ENCODE measurements around the gene COL4A3. TPM values are rescaled to one million over a fixed set of nuclear protein-coding genes. Genes with fewer than 3 reads are reported as not detected.

COL4A3 gene
- total RNA-seq, 2 donors from 2014 or later: 1.6 to 16.5 TPM

DNA sequence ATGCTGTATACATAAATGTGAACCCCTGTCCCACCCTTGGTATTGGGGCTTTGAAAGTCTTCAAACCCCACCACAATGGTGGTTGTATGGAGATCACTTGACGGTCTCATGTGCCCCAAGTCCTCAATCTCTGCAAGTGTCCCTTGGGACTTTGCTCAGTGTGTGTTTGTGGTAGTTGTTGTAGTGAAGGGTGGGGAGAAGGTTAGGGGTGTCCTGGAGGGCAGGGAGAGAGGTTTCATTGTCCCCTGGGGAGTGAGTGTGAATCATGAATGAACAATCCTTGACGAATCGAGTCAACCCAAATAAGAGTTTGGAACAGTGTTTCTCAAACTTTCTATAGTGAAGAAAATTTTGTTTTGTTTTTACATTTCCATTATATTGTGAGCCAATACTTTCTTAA lies 28.1 kb downstream of the COL4A3 start:
- 92% methylated on average over 3 of the region's 3 CpGs for WGBS, 2 donors
- no peak for ATAC-seq

DNA sequence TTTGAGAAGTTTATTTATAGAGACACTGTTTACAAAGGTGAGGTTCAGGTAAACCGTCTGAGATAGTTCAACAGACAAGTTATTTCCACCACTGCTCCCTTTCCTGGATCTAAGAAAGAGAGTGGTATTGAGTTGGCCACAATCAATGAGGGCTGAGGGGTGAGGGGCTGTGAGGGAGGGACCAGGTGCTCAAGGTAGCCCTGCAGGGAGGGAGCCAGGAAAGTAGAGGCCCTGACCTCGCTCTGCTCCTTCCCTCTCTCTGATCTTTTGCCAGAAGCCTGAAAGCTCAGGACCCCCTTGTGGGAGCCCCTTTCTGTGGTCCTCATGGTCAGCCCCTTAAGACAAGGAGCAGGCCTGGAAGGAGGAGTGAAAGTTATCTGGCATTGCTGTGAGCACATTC lies 29.8 kb downstream of the COL4A3 start:
- Histone ChIP-seq H3K36me3 (replicated peaks in 1 of 2; ENCODE audit: insufficient read depth in 1 of 2, low read depth in 2 of 2) (no peaks in the 10 kb centered on the region), H3K4me3 (no peak overlapping the region), H3K9me3 (no peaks in the 10 kb centered on the region), H3K4me1 (peaks cover 3% of the 10 kb centered on the region), H3K27ac (no peak overlapping the region), H3K27me3 (no peaks in the 10 kb centered on the region)
- intact Hi-C loops (cut with DNase I): no loop called here
- TF ChIP-seq, protein P1, sequence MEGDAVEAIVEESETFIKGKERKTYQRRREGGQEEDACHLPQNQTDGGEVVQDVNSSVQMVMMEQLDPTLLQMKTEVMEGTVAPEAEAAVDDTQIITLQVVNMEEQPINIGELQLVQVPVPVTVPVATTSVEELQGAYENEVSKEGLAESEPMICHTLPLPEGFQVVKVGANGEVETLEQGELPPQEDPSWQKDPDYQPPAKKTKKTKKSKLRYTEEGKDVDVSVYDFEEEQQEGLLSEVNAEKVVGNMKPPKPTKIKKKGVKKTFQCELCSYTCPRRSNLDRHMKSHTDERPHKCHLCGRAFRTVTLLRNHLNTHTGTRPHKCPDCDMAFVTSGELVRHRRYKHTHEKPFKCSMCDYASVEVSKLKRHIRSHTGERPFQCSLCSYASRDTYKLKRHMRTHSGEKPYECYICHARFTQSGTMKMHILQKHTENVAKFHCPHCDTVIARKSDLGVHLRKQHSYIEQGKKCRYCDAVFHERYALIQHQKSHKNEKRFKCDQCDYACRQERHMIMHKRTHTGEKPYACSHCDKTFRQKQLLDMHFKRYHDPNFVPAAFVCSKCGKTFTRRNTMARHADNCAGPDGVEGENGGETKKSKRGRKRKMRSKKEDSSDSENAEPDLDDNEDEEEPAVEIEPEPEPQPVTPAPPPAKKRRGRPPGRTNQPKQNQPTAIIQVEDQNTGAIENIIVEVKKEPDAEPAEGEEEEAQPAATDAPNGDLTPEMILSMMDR (IDR thresholded peaks at IDR 0.05): no peak
- TF ChIP-seq POLR2A (IDR thresholded peaks at IDR 0.05): no peak
- DNase-seq (no peak), ATAC-seq (no peak)
- 51 to 69% methylated on average over 2 of the region's 2 CpGs for WGBS, 2 donors

More for the DNA sequence above, 28.1 kb downstream of the COL4A3 start:
- H3K36me3 ChIP-seq (replicated peaks in 1 of 2; ENCODE audit: insufficient read depth in 1 of 2, low read depth in 2 of 2): no peaks in the 10 kb centered on the region
- no peak overlapping the region for H3K27ac ChIP-seq
- no peak overlapping the region for H3K4me3 ChIP-seq
- no peaks in the 10 kb centered on the region for H3K9me3 ChIP-seq
- DNase-seq: no peak
- TF ChIP-seq, protein P1 (IDR thresholded peaks at IDR 0.05): no peak
- TF ChIP-seq POLR2A (IDR thresholded peaks at IDR 0.05): no peak
- H3K27me3 ChIP-seq: no peaks in the 10 kb centered on the region
- no peaks in the 10 kb centered on the region for H3K4me1 ChIP-seq
- intact Hi-C loops (cut with DNase I): no loop called here

DNA sequence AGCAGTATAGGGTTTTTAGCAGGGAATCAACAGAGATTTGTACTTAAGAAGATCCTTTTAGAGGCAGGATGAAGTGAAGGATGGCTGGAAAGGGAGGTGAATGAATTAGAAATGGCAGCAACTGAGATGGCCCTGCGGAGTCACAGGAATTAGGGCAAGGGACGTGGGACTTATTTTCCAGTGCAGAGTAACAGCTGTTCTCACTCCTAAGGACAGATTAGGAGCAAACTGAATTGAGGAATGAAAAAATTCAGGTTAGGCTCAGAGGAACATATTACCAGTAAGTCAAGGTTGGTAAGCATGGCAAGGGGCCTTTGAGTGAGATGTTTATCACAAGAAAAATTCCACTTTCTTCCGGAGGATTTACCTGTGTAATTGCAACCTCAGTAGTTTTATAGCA lies 34.4 kb downstream of the COL4A3 start:
- intact Hi-C loops (cut with DNase I): no loop called here
- Histone ChIP-seq H3K27me3 (no peaks in the 10 kb centered on the region), H3K9me3 (no peaks in the 10 kb centered on the region), H3K27ac (no peak overlapping the region), H3K4me1 (peaks cover 3% of the 10 kb centered on the region), H3K36me3 (replicated peaks in 1 of 2; ENCODE audit: insufficient read depth in 1 of 2, low read depth in 2 of 2) (no peaks in the 10 kb centered on the region), H3K4me3 (no peak overlapping the region)
- ATAC-seq: no peak
- 59 to 62% methylated on average over 3 of the region's 3 CpGs for WGBS, 2 donors
- TF ChIP-seq POLR2A (IDR thresholded peaks at IDR 0.05): no peak
- TF ChIP-seq, protein P1 (IDR thresholded peaks at IDR 0.05): no peak
- DNase-seq: no peak

DNA sequence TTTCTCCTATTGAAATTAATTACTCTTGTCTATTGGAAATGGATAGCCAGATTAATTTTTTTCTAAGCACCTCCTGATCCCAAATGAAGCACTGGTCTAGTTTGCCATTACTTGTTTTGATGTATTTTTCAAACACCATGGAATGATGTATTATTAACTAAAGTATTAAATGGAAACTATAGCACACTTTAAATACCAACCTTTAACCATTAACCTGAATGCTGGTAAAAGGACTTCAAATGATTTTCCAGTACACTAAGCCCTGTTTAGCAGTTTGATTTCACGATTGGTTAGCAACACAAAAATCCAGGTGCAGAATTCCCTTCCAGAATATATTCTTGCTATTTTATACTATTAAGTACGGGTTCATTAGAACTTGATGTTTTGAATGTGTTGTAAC lies 37.3 kb downstream of the COL4A3 start:
- WGBS, 2 donors: 57 to 77% methylated on average over 2 of the region's 2 CpGs
- intact Hi-C loops (cut with DNase I): no loop called here
- Histone ChIP-seq H3K4me1 (peaks cover 3% of the 10 kb centered on the region), H3K9me3 (no peaks in the 10 kb centered on the region), H3K27me3 (no peaks in the 10 kb centered on the region), H3K27ac (no peak overlapping the region), H3K4me3 (no peak overlapping the region), H3K36me3 (replicated peaks in 1 of 2; ENCODE audit: insufficient read depth in 1 of 2, low read depth in 2 of 2) (no peaks in the 10 kb centered on the region)
- no peak for ATAC-seq
- no peak for DNase-seq
- TF ChIP-seq, protein P1 (IDR thresholded peaks at IDR 0.05): no peak
- no peak for TF ChIP-seq POLR2A (IDR thresholded peaks at IDR 0.05)

DNA sequence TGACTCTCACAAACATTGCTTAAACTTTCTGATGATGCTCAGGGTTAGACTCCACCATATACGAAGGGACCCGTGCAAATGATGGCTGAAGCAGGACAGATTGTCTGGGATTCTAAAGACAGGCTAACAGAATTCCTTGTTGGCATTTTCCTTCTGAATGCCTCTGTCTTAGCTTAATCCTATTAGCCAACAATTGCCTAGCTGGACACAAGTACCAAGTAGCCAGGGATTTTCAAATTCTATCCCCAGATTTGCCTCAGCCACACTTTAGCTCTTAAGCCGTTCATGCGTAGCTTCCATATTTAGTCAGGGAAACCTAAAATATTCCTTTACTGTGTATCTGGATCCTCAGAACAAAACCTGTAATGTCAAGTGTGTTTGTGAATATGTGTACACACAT lies 40.0 kb downstream of the COL4A3 start:
- WGBS, 2 donors: 92 to 96% methylated on average over 4 of the region's 4 CpGs
- DNase-seq: no peak
- intact Hi-C loops (cut with DNase I): no loop called here
- Histone ChIP-seq H3K4me1 (no peaks in the 10 kb centered on the region), H3K27ac (no peak overlapping the region), H3K36me3 (replicated peaks in 1 of 2; ENCODE audit: insufficient read depth in 1 of 2, low read depth in 2 of 2) (no peaks in the 10 kb centered on the region), H3K9me3 (no peaks in the 10 kb centered on the region), H3K27me3 (no peaks in the 10 kb centered on the region), H3K4me3 (no peak overlapping the region)
- no peak for TF ChIP-seq POLR2A (IDR thresholded peaks at IDR 0.05)
- TF ChIP-seq, protein P1 (IDR thresholded peaks at IDR 0.05): no peak
- ATAC-seq: no peak
